H1 (cell line): Measurements from ENCODE around the gene ANO6. TPM values are rescaled to one million over a fixed set of nuclear protein-coding genes. Genes with fewer than 3 reads are reported as not detected.

Experiments used
- CTCF ChIA-PET: fragments of 300-600 bp; sonication (Branson Sonifier 250); formaldehyde crosslinking; loops from one replicate; lab custom pipeline; 2021; ENCODE audit not compliant: partially characterized antibody; lab: Charles Lee
- POLR2A ChIA-PET: fragments of 300-600 bp; sonication (Branson Sonifier 250); formaldehyde crosslinking; loops from one replicate; lab custom pipeline; 2021; ENCODE audit warnings: inconsistent platforms; ENCODE audit not compliant: partially characterized antibody; lab: Charles Lee
- DNase-seq, 2 experiments: peaks; one replicate each; pipeline versions ENCODE4 v3.0.0 to v3.0.0-alpha.2; 2010 to 2022; ENCODE audit warnings: low spot score in 2 of 2, low read depth in 1 of 2, mixed read lengths in 1 of 2
- FAIRE-seq: peaks from 2 replicates; lab custom pipeline; 2011; peaks lifted over from hg19 to GRCh38; lab: Jason Lieb, UNC
- H2AFZ ChIP-seq: 2 replicates; pipeline ENCODE4 v1.8.1; 2012; ENCODE audit warnings: low read length, inconsistent platforms
- H2AK5ac ChIP-seq: 2 replicates; pipeline ENCODE4 v1.6.1; 2013; ENCODE audit warnings: low read depth, low read length
- H2BK120ac ChIP-seq: replicated peaks from 2 replicates; pipeline ENCODE3; 2013; ENCODE audit warnings: low read depth, low read length, inconsistent platforms
- H2BK12ac ChIP-seq: 2 replicates; pipeline ENCODE4 v1.6.1; 2013; ENCODE audit warnings: low read depth, low read length
- H2BK15ac ChIP-seq: 2 replicates; pipeline ENCODE4 v1.6.1; 2013; ENCODE audit warnings: low read length
- H2BK20ac ChIP-seq: 2 replicates; pipeline ENCODE4 v1.6.1; 2013; ENCODE audit warnings: low read length
- H2BK5ac ChIP-seq: 2 replicates; pipeline ENCODE4 v1.6.1; 2013; ENCODE audit warnings: low read depth, low read length
- H3K14ac ChIP-seq: 2 replicates; pipeline ENCODE4 v1.6.1; 2013; ENCODE audit warnings: inconsistent platforms; ENCODE audit not compliant: insufficient read length
- H3K18ac ChIP-seq: 2 replicates; pipeline ENCODE4 v1.6.1; 2013; ENCODE audit warnings: low read length; ENCODE audit errors: extremely low read depth
- H3K23ac ChIP-seq: 2 replicates; pipeline ENCODE4 v1.6.1; 2013; ENCODE audit warnings: inconsistent platforms; ENCODE audit not compliant: insufficient read length
- H3K23me2 ChIP-seq: 2 replicates; pipeline ENCODE4 v1.6.1; 2013; ENCODE audit warnings: low read depth, low read length
- H3K27ac ChIP-seq: 2 replicates; pipeline ENCODE4 v1.6.1; 2011; ENCODE audit warnings: low read depth, low read length, inconsistent platforms
- H3K27me3 ChIP-seq, 4 experiments: replicated peaks in 1 of 4; 1 replicate in 1 of 4; 2 replicates in 3 of 4; pipeline versions ENCODE4 v1.6.1 to v1.8.1; 2011 to 2013; ENCODE audit warnings: low read length in 3 of 4, mild to moderate bottlenecking in 3 of 4, inconsistent platforms in 2 of 4, mixed read lengths in 2 of 4, moderate library complexity in 1 of 4; ENCODE audit not compliant: control insufficient read depth in 3 of 4, insufficient read depth in 3 of 4; ENCODE audit errors: extremely low read depth in 1 of 4
- H3K36me3 ChIP-seq, 4 experiments: 2 replicates each; pipeline versions ENCODE4 v1.6.1 to v1.8.1; 2011 to 2013; ENCODE audit warnings: mild to moderate bottlenecking in 4 of 4, low read length in 3 of 4, moderate library complexity in 2 of 4, control low read depth in 1 of 4, inconsistent platforms in 1 of 4; ENCODE audit not compliant: insufficient read depth in 4 of 4, control insufficient read depth in 2 of 4
- H3K4ac ChIP-seq: replicated peaks from 2 replicates; pipeline ENCODE3; 2013; ENCODE audit warnings: low read length, low read depth, mixed read lengths, inconsistent platforms; ENCODE audit not compliant: insufficient read length
- H3K4me1 ChIP-seq, 4 experiments: replicated peaks in 1 of 4; 1 replicate in 1 of 4; 2 replicates in 3 of 4; pipeline versions ENCODE4 v1.6.1 to v1.8.1; 2011 to 2013; ENCODE audit warnings: low read length in 3 of 4, inconsistent platforms in 2 of 4, mixed read lengths in 1 of 4; ENCODE audit not compliant: insufficient read depth in 4 of 4, control insufficient read depth in 3 of 4
- H3K4me2 ChIP-seq, 2 experiments: 2 replicates each; pipeline versions ENCODE4 v1.6.1 to v1.8.1; 2011 to 2013; ENCODE audit warnings: low read depth in 2 of 2, low read length in 2 of 2, control low read depth in 1 of 2, inconsistent platforms in 1 of 2, mild to moderate bottlenecking in 1 of 2; ENCODE audit not compliant: insufficient read depth in 1 of 2
- H3K4me3 ChIP-seq, 4 experiments: fragments of 200-600, 300-600 bp in 1 of 4; sonication (generic), shearing (Covaris generic), sonication (Bioruptor Twin) in 1 of 4; 2 replicates each; pipeline versions ENCODE4 v1.5.1 to v1.8.1; 2011 to 2016; ENCODE audit warnings: low read length in 4 of 4, low read depth in 3 of 4, control low read depth in 2 of 4, inconsistent platforms in 2 of 4, mild to moderate bottlenecking in 2 of 4, mixed read lengths in 1 of 4, moderate library complexity in 1 of 4; ENCODE audit not compliant: insufficient read depth in 2 of 4; ENCODE audit errors: extremely low read depth in 1 of 4
- H3K56ac ChIP-seq: replicated peaks from 2 replicates; pipeline ENCODE3; 2013; ENCODE audit warnings: low read depth, mild to moderate bottlenecking, mixed read lengths, low read length, inconsistent platforms; ENCODE audit not compliant: insufficient read length
- H3K79me1 ChIP-seq: 2 replicates; pipeline ENCODE4 v1.6.1; 2013; ENCODE audit warnings: low read depth, low read length, control low read depth
- H3K79me2 ChIP-seq, 2 experiments: 2 replicates each; pipeline versions ENCODE4 v1.6.1 to v1.8.1; 2012 to 2013; ENCODE audit warnings: low read length in 2 of 2, mild to moderate bottlenecking in 2 of 2, inconsistent platforms in 1 of 2; ENCODE audit not compliant: insufficient read depth in 2 of 2, control insufficient read depth in 1 of 2
- H3K9ac ChIP-seq, 4 experiments: replicated peaks in 1 of 4; 1 replicate in 1 of 4; 2 replicates in 3 of 4; pipeline versions ENCODE4 v1.6.1 to v1.8.1; 2011 to 2013; ENCODE audit warnings: low read depth in 3 of 4, low read length in 3 of 4, control low read depth in 2 of 4, mild to moderate bottlenecking in 2 of 4, moderate library complexity in 2 of 4, inconsistent platforms in 1 of 4; ENCODE audit errors: extremely low read depth in 1 of 4
- H3K9me3 ChIP-seq, 2 experiments: 2 replicates each; pipeline versions ENCODE4 v1.6.1 to v1.8.1; 2012 to 2013; ENCODE audit warnings: mild to moderate bottlenecking in 2 of 2, moderate library complexity in 2 of 2, control low read depth in 1 of 2, inconsistent platforms in 1 of 2, low read depth in 1 of 2, low read length in 1 of 2, mixed read lengths in 1 of 2; ENCODE audit not compliant: insufficient read depth in 2 of 2
- H4K20me1 ChIP-seq, 2 experiments: replicated peaks in 1 of 2; 2 replicates each; pipeline versions ENCODE3 to v1.8.1; 2011 to 2013; ENCODE audit warnings: inconsistent platforms in 2 of 2, low read length in 2 of 2, mild to moderate bottlenecking in 1 of 2; ENCODE audit not compliant: insufficient read depth in 2 of 2, control insufficient read depth in 1 of 2
- H4K5ac ChIP-seq: 2 replicates; pipeline ENCODE4 v1.6.1; 2013; ENCODE audit warnings: low read length, low read depth, mixed read lengths, inconsistent platforms; ENCODE audit not compliant: insufficient read length
- H4K8ac ChIP-seq: 2 replicates; pipeline ENCODE4 v1.8.0; 2013; ENCODE audit warnings: mild to moderate bottlenecking, moderate library complexity, low read length, inconsistent platforms; ENCODE audit not compliant: insufficient read depth; ENCODE audit errors: extremely low read depth
- H4K91ac ChIP-seq: replicated peaks from 2 replicates; pipeline ENCODE3; 2013; ENCODE audit warnings: low read length, mixed read lengths, inconsistent platforms; ENCODE audit not compliant: insufficient read length
- EP300 ChIP-seq, 2 experiments: IDR thresholded peaks; 1 replicate in 1 of 2; 2 replicates in 1 of 2; pipeline ENCODE4 v1.6.1; 2011 to 2012; ENCODE audit warnings: low read depth in 2 of 2, low read length in 2 of 2, mild to moderate bottlenecking in 2 of 2, borderline replicate concordance in 1 of 2, inconsistent platforms in 1 of 2, moderate library complexity in 1 of 2
- JUN ChIP-seq: IDR thresholded peaks from 2 replicates; pipeline ENCODE4 v1.6.1; 2011; ENCODE audit warnings: low read depth, mild to moderate bottlenecking, improper control_type of control experiment, low read length
- SP1 ChIP-seq: IDR thresholded peaks from 2 replicates; pipeline ENCODE4 v1.6.1; 2011; ENCODE audit warnings: low read depth, low read length
- SP4 ChIP-seq: IDR thresholded peaks from 2 replicates; pipeline ENCODE4 v1.6.1; 2012; ENCODE audit warnings: low read length, inconsistent platforms
- SUZ12 ChIP-seq: fragments of 200-600 bp; sonication (generic); IDR thresholded peaks from 2 replicates; pipeline ENCODE4 v1.6.1; 2012; ENCODE audit warnings: mild to moderate bottlenecking, inconsistent platforms, low read length, moderate library complexity, mixed read lengths
- TEAD4 ChIP-seq: IDR thresholded peaks from 2 replicates; pipeline ENCODE4 v1.6.1; 2012; ENCODE audit warnings: low read depth, low read length, inconsistent platforms, mixed read lengths
- ZNF274 ChIP-seq: IDR thresholded peaks from 2 replicates; pipeline ENCODE4 v1.7.0; 2012; ENCODE audit warnings: low read length, borderline replicate concordance; ENCODE audit errors: extremely low read depth
- WGBS, 2 experiments: shearing (Covaris generic) in 1 of 2; methylation state at CpG; one replicate each; pipeline versions ENCODE4 v1.1.6 to v1.1.7; 2013 to 2015; ENCODE audit warnings: low lambda C conversion rate in 2 of 2, mixed read lengths in 2 of 2, inconsistent platforms in 1 of 2, low coverage in 1 of 2, missing lambda C conversion rate in 1 of 2; ENCODE audit not compliant: insufficient replicate concordance in 2 of 2, insufficient coverage in 1 of 2, insufficient read length in 1 of 2; ENCODE audit errors: extremely low coverage in 1 of 2, missing lambda C conversion rate in 1 of 2; 5-methylcytosine and 5-hydroxymethylcytosine counted together
- polyA plus RNA-seq, 7 experiments: library from polyadenylated mRNA; depleted of rRNA in 3 of 7; stranded (reverse) in 5 of 7; unstranded in 2 of 7; fragments of >200 nt in 5 of 7; fragments of 200-250 nt in 2 of 7; gene quantifications; 1 replicate in 5 of 7; 2 replicates in 1 of 7; 4 replicates in 1 of 7; pipeline versions ENCODE4 v1.2.1 to v1.2.3, GENCODE V29; 2011 to 2013; ENCODE audit warnings: missing spikeins in 2 of 7, mixed read lengths in 2 of 7
- total RNA-seq: library from RNA; stranded (reverse); fragmentation: NEBNext Ultra II Directional; extraction: Animal tissue kit (Norgen Biotek cat#: 25700); gene quantifications from 2 replicates; pipeline ENCODE4 v1.2.1, GENCODE V29; 2021
- TF ChIP-seq, protein P1 (sequence below), 3 experiments: IDR thresholded peaks; 1 replicate in 2 of 3; 2 replicates in 1 of 3; pipeline versions ENCODE4 v1.5.1 to v1.6.1; 2011; ENCODE audit warnings: low read length in 3 of 3, mild to moderate bottlenecking in 3 of 3, inconsistent platforms in 2 of 3, low read depth in 1 of 3, moderate library complexity in 1 of 3; ENCODE audit not compliant: insufficient read depth in 1 of 3; ENCODE audit errors: control extremely low read depth in 1 of 3
- TF ChIP-seq, protein P2 (sequence below): IDR thresholded peaks from 2 replicates; pipeline ENCODE4 v1.6.1; 2012; ENCODE audit warnings: inconsistent platforms

ANO6 gene
- total and polyA plus RNA-seq, 2 of the 8 experiments (the other 6 are each of a cell fraction or from before 2014, with no cell fraction given): 15.1 to 39.7 TPM

DNA sequence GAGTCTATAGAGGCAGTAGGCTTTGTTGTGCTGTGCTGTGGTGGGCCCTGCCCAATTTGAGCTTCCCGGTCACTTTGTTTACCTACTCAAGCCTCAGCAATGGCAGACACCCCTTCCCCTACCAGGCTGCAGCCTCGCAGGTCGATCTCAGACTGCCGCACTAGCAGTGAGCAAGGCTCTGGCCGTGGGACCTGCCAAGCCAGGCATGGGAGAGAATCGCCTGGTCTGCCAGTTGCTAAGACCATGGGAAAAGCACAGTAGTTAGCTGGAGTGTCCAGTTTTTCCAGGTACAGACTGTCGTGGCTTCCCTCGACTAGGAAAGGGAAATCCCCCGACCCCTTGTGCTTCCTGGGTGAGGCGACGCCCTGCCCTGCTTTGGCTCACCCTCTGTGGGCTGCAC, 26.3 kb downstream of the ANO6 start:
- POLR2A ChIA-PET: interaction anchor here (1.2 to 1.6 kb wide), 2 partner anchors 10 to 14 kb away, joined by 3 read pairs; no protein-coding TSS in a partner anchor
- Histone ChIP-seq H3K9me3 (no peaks in the 10 kb centered on the region; a peak in 1 of 4 replicates), H4K5ac (no peak overlapping the region), H3K18ac (no peak overlapping the region), H2AK5ac (no peak overlapping the region), H3K79me2 (peaks cover 2 to 67% of the 10 kb centered on the region in 2 experiments; a peak in 3 of 4 replicates), H4K20me1 (peaks cover 0 to 3% of the 10 kb centered on the region in 2 experiments), H3K79me1 (peaks cover 2% of the 10 kb centered on the region; the same call in 1 of the 2 replicates), H3K56ac (no peak overlapping the region), H3K27ac (no peak overlapping the region), H2BK120ac (no peak overlapping the region), H3K4ac (no peak overlapping the region), H2BK20ac (no peak overlapping the region), H2BK5ac (no peak overlapping the region), H3K14ac (no peak overlapping the region), H3K4me2 (no peak overlapping the region), H2AFZ (no peak overlapping the region), H3K4me3 (no peak overlapping the region), H4K91ac (no peak overlapping the region), H3K4me1 (peaks cover 0 to 6% (median 1%) of the 10 kb centered on the region in 4 experiments; a peak in 2 of 7 replicates), H3K23me2 (no peaks in the 10 kb centered on the region), H3K23ac (no peak overlapping the region), H3K9ac (no peak overlapping the region), H3K36me3 (no peaks in the 10 kb centered on the region), H2BK15ac (no peak overlapping the region), H3K27me3 (no peaks in the 10 kb centered on the region), H2BK12ac (no peak overlapping the region), H4K8ac (no peak overlapping the region)
- no peak for FAIRE-seq
- WGBS, 2 experiments: 93% methylated on average over 9 of the region's 11 CpGs; no CpG with 5 or more reads in 1 of the 2 experiments
- CTCF ChIA-PET: interaction anchor here (1.0 to 1.3 kb wide), 3 partner anchors 8 to 27 kb away, joined by 3 to 4 read pairs (median 3); no protein-coding TSS in a partner anchor
- DNase-seq: no peak
- TF ChIP-seq TEAD4 (no peak), SUZ12 (no peak), EP300 (IDR thresholded peaks at IDR 0.05; ENCODE audit: borderline replicate concordance in 1 of 2, low read depth in 2 of 2, low read length in 2 of 2) (no peak), SP1 (no peak), SP4 (no peak), ZNF274 (no peak), JUN (no peak)
- TF ChIP-seq, protein P1, sequence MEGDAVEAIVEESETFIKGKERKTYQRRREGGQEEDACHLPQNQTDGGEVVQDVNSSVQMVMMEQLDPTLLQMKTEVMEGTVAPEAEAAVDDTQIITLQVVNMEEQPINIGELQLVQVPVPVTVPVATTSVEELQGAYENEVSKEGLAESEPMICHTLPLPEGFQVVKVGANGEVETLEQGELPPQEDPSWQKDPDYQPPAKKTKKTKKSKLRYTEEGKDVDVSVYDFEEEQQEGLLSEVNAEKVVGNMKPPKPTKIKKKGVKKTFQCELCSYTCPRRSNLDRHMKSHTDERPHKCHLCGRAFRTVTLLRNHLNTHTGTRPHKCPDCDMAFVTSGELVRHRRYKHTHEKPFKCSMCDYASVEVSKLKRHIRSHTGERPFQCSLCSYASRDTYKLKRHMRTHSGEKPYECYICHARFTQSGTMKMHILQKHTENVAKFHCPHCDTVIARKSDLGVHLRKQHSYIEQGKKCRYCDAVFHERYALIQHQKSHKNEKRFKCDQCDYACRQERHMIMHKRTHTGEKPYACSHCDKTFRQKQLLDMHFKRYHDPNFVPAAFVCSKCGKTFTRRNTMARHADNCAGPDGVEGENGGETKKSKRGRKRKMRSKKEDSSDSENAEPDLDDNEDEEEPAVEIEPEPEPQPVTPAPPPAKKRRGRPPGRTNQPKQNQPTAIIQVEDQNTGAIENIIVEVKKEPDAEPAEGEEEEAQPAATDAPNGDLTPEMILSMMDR (IDR thresholded peaks at IDR 0.05; ENCODE audit: control extremely low read depth in 1 of 3, insufficient read depth in 1 of 3, low read depth in 1 of 3, low read length in 3 of 3): no peak
- TF ChIP-seq, protein P2, sequence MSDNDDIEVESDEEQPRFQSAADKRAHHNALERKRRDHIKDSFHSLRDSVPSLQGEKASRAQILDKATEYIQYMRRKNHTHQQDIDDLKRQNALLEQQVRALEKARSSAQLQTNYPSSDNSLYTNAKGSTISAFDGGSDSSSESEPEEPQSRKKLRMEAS: no peak
